GM23338 (cell line): ENCODE measurements around the gene NDUFAF8.

Experiments used
- CREB1 ChIP-seq: fragments of 250-450 bp; sonication (Bioruptor Pico); IDR thresholded peaks from 2 replicates; pipeline ENCODE4 v1.5.0; 2020; ENCODE audit warnings: low read depth, mild to moderate bottlenecking, moderate library complexity
- EZH2 ChIP-seq: fragments of 200-600 bp; sonication (generic); IDR thresholded peaks from one replicate; pipeline ENCODE4 v1.8.0; 2017; ENCODE audit warnings: antibody characterized with exemption, mild to moderate bottlenecking, low read depth; ENCODE audit not compliant: unreplicated experiment
- EZH2phosphoT487 ChIP-seq: fragments of 200-600 bp; sonication (generic); IDR thresholded peaks from one replicate; pipeline ENCODE4 v1.8.1; 2018; ENCODE audit warnings: antibody characterized with exemption; ENCODE audit not compliant: unreplicated experiment
- ZNF114 ChIP-seq: fragments of 250-450 bp; sonication (Bioruptor Pico); IDR thresholded peaks from 2 replicates; pipeline ENCODE4 v1.5.0; 2020; ENCODE audit warnings: mild to moderate bottlenecking, moderate library complexity
- TF ChIP-seq, protein P1 (sequence below), 2 experiments: fragments of 200-600 bp in 1 of 2; sonication (generic) in 1 of 2; conservative IDR thresholded peaks; 2 replicates each; pipeline versions ENCODE4 v1.5.1 to v1.6.1; 2016 to 2017; ENCODE audit warnings: antibody characterized with exemption in 2 of 2, low read depth in 2 of 2, mild to moderate bottlenecking in 2 of 2, moderate library complexity in 1 of 2
- TF ChIP-seq, protein P2 (sequence below): IDR thresholded peaks from one replicate; pipeline ENCODE4 v1.6.1; 2018; ENCODE audit warnings: antibody characterized with exemption; ENCODE audit not compliant: unreplicated experiment

DNA sequence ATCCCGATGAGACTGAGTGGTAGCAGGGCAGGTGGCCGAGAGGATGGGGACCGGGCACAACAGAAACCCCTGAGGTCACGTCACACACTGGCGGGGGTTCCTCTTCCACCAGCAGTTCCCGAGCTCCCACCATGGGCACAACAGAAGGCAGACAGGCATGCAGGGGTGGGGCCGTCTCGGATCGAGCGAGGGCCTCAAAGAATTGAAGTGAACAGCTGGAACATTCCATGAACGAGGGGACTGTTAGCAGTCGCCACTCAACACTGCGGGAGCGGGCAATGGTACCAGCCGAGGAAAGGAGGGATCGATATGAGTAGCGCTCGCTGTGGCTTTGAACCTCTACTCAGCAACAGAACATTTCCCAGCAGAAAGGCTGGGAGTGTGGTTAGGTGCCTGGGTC, 21.6 kb upstream of the NDUFAF8 start:
- no peak for TF ChIP-seq EZH2
- TF ChIP-seq, protein P1, sequence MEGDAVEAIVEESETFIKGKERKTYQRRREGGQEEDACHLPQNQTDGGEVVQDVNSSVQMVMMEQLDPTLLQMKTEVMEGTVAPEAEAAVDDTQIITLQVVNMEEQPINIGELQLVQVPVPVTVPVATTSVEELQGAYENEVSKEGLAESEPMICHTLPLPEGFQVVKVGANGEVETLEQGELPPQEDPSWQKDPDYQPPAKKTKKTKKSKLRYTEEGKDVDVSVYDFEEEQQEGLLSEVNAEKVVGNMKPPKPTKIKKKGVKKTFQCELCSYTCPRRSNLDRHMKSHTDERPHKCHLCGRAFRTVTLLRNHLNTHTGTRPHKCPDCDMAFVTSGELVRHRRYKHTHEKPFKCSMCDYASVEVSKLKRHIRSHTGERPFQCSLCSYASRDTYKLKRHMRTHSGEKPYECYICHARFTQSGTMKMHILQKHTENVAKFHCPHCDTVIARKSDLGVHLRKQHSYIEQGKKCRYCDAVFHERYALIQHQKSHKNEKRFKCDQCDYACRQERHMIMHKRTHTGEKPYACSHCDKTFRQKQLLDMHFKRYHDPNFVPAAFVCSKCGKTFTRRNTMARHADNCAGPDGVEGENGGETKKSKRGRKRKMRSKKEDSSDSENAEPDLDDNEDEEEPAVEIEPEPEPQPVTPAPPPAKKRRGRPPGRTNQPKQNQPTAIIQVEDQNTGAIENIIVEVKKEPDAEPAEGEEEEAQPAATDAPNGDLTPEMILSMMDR (conservative IDR thresholded peaks at IDR 0.05; ENCODE audit: low read depth in 2 of 2) = no peak
- no peak for TF ChIP-seq CREB1 (CRISPR knock-in tag)
- TF ChIP-seq, protein P2, sequence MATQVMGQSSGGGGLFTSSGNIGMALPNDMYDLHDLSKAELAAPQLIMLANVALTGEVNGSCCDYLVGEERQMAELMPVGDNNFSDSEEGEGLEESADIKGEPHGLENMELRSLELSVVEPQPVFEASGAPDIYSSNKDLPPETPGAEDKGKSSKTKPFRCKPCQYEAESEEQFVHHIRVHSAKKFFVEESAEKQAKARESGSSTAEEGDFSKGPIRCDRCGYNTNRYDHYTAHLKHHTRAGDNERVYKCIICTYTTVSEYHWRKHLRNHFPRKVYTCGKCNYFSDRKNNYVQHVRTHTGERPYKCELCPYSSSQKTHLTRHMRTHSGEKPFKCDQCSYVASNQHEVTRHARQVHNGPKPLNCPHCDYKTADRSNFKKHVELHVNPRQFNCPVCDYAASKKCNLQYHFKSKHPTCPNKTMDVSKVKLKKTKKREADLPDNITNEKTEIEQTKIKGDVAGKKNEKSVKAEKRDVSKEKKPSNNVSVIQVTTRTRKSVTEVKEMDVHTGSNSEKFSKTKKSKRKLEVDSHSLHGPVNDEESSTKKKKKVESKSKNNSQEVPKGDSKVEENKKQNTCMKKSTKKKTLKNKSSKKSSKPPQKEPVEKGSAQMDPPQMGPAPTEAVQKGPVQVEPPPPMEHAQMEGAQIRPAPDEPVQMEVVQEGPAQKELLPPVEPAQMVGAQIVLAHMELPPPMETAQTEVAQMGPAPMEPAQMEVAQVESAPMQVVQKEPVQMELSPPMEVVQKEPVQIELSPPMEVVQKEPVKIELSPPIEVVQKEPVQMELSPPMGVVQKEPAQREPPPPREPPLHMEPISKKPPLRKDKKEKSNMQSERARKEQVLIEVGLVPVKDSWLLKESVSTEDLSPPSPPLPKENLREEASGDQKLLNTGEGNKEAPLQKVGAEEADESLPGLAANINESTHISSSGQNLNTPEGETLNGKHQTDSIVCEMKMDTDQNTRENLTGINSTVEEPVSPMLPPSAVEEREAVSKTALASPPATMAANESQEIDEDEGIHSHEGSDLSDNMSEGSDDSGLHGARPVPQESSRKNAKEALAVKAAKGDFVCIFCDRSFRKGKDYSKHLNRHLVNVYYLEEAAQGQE = no peak
- TF ChIP-seq ZNF114 (CRISPR knock-in tag) = no peak
- no peak for TF ChIP-seq EZH2phosphoT487
